Stimulated activated CD4-positive, alpha-beta T cell treated with anti-CD3 and anti-CD28 coated beads, Interleukin-4, amount 100 ng/mL, for 1 hour (primary cell): ENCODE results near the gene RBBP7.

Experiments used
- DNase-seq: peaks from one replicate; pipeline ENCODE4 v3.0.0-alpha.2; 2020

The RBBP7 gene

DNA sequence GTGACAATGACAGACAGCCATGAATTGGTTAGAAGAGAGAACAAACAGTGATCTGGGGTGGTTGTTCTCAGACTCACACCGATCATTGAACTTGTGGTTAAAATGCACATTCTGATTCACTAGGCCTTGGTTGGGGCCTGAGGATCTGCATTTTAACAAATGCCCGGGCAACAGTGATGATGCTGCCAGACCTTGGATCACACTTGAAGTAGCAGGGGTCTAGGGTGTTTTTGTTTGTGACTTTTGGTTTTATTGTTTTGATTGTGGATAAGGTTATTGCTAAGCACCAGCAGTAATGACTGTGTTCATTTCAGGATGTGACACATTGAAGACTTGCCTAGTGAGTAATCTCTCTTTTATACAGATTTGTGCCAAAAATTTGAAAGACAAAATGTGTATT, 47.4 kb downstream of the RBBP7 start:
- DNase-seq: no peak

DNA sequence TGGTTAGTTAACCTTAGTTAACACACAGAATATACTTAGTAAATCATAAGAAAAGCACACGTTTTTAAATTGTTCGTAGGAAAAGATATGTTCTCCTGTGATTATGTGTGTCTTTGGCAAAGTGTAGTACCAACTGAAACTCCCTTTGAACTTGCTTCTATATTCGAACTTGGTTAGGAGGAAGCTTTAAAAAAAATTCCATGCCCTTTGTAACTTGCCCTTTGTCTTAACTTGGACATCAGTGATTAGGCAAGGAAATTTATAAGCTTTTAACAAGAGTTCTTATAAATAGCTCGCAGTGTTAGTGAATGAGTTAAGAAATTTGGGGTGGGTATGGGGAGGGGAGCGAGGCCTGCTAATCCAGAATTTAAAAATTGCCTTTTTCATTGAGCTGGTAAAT, 50.5 kb downstream of the RBBP7 start:
- no peak for DNase-seq

DNA sequence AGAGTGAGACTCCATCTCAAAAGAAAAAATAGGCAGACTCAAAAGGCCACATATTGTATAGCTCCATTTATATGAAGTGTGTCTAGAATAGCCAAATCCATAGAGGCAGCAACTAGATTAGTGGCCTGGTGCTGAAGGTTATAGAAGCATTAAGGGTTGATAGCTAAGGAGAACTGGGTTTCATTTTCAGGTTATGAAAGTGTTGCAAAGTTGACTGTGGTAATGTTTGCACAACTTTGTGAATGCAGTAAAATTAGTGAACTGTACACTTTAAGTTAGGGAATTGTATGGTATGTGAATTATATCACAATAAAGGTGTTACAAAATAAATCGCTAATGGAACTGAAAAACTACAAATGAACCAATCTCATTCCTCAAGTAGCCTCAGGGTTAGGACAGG, 55.6 kb downstream of the RBBP7 start:
- no peak for DNase-seq

DNA sequence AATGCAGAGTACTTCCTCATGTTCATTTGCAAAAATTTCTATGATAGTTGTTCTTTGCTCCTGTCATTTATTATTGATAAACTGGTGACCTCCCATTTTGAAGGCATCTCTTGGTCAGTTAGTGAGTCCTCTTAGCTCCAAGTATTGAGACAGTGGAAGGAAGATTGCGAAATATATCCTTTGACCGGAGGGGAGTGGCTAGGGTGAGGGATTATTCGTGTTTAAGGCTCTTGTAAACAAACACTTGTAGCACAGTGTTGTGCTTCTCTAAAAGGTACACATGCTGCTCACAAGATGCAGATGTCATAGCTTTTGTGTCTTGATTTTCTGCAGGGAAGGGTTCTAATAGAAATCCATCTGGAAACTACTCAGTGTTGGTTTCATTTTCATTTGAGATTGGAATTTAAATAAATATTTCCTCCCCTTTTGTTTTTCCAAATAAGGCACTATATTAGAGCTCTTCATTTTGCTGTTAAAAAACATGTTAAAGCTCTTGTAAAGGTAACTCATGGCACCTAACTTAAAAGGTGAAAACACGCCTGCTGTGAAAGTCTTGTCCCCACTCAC, 62.1 kb downstream of the RBBP7 start:
- DNase-seq: no peak

DNA sequence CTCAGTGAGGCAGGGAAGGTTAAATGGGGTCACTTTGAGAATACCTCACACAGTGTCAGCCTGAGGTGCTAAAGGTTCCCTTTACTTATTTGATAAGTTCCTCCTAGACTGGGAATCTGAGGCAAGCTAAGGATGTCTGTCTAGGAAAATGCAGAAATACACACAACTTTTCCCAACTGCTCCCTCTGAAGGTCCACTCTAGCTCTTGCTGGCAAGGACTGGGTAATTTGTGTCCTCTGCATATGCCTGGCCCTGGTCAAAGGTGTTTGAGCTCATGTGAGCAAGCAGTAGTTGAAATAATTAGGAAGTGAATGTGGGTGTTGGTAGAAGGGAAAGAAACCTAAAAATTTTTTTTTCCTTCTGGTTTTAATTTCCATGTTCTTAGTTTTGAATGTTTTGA, 62.6 kb downstream of the RBBP7 start:
- DNase-seq: no peak

DNA sequence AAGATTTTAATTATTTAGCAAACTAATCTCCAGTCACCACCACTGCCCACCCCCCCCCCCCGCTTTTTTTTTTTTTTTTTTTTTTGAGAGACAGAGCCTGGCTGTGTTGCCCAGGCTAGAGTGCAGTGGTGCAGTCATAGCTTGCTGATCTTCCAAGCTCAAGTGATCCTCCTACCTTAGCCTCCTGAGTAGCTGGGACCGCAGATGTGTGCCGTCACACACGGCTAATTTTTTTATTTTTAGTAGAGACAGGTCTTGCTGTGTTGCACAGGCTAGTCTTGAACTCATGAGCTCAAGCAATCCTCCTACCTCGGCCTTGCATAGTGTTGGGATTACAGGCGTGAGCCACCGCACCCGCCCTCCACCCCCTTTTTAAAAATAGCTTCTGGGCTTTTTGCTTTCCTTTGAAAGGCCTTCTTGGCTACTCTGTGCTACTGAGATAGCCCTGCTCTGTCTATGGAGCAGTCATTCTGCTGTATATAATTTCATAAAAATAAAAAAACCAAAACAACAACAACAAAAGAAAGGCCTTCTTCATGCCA, 65.2 kb downstream of the RBBP7 start:
- DNase-seq: no peak

DNA sequence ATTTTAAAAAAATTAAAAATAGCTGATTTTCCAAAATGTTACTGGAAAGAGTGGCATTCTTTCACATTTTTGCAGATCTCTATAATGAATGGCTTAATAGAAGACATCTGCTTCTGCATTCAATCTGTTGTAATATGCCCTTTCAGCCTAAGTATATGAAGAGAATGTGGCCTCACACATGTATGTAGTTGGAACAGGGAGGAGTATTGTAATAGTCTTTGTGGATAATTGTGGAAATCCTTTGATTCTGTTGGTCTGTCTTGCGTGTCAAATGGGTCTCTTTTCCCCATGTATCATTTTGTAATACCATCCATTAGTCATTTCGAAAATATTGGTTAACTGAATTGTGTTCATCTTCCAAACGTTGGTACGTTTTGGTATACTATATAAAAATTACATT, 72.3 kb downstream of the RBBP7 start:
- DNase-seq: no peak

DNA sequence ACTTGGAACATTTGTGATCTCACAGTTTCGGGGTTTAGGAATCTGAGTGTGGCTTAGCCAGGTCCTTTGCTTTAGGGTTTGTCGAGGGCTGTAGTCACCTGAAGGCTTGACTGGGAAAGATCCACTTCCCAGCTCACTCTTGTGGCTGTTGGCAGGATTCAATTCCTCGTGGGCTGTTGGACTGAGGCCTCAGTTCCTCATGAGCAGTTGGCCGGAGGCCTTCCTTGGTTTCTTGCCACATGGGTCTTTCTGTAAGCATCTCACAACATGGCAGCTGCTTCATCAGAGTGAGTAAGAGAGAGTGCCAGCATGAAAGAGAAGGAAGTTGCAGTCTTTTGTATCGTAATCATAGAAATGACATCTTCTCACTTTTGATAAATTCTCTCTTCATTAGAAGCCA, 72.8 kb downstream of the RBBP7 start:
- DNase-seq: no peak

DNA sequence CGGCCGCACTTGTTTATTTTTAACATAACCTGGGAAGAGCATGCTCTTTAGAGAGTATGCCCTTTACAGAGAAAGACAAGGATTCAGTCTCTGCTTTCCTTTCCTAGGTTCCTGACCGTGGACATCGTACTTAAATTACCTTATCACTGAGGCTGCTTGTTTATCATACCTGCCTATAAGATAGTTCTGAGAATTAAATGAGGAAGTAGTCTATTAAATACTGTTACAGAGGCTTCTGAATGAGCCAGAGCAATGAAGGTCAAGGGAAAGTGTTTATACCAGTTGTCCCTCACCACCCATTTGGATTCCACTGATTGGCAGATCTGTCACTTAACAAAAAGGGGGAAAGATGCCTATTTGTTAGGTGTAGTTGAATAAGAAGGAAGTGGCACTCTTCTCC, 73.9 kb downstream of the RBBP7 start:
- no peak for DNase-seq
